ENCODE measurements around the gene STXBP6.

Gene STXBP6

DNA sequence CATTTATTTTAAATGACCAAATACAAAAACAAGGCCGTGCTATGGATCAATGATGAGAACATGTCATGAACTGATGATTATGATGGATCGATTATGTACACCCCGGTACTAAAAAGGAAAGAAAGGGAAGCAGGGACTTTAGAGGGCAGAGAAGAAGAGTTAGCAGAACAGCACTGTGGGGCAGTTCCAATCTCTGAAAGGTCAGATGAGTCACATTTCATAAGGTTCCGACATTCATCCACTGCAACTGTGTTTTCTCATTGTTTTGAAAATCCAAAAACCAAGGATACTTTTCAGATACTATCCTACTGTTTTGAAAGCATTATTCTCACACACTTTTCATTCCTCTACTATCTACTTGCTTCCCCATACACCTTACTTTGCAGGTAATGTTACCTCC is 169.3 kb downstream of the STXBP6 start:
- DNase-seq, result no peak

DNA sequence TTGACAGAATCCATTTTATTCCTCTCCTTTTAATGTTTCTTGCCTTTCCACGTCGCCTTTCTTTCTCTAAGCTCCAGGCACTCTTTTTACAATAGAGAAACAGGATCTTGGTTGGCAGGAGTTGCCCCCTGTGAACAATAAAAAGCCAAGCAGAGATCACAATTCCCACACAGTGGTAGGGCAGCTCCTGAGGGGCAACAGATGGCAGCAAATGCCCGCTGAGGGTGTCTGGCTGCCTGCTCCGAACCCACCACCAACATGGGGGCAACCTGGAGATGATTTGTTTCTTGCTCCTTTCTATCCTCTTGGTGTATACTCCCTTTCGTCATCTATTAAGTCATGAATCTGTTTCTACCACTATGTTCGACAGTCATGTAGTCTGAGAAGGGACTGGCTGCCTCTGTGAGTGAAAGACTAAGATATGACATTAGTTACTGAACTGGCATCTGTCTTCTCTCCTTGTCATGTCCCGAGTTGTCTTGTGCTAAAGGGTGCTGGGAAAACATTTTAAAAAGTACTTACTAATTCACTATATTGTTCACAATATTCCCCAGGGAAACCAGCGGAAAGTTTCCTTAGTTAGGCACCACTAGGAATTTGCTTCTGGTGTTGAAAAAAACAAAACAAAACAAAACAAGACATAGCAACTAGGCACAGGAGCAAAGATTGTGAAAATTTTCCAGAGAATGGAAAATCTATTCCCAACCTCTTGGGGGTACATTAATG is 170.1 kb downstream of the STXBP6 start:
- no peak for DNase-seq

DNA sequence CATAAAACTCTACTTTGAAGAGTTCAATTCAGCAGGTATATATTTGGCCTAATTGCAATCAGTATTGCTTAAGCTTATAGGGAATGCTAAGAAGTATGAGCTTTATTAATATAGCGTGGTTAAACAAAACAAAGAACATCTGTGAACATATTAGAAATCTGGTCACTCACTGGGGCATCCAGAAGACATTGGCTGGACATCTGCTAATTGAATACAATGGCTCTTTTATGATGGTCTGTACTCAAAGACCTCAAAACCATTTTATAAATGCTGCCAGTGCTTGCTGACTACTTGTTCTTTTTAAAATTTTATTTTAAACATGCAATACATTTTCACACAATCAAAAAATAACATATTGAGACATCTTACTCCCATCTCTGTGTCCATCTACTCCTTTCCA is 173.0 kb downstream of the STXBP6 start:
- DNase-seq, result no peak

DNA sequence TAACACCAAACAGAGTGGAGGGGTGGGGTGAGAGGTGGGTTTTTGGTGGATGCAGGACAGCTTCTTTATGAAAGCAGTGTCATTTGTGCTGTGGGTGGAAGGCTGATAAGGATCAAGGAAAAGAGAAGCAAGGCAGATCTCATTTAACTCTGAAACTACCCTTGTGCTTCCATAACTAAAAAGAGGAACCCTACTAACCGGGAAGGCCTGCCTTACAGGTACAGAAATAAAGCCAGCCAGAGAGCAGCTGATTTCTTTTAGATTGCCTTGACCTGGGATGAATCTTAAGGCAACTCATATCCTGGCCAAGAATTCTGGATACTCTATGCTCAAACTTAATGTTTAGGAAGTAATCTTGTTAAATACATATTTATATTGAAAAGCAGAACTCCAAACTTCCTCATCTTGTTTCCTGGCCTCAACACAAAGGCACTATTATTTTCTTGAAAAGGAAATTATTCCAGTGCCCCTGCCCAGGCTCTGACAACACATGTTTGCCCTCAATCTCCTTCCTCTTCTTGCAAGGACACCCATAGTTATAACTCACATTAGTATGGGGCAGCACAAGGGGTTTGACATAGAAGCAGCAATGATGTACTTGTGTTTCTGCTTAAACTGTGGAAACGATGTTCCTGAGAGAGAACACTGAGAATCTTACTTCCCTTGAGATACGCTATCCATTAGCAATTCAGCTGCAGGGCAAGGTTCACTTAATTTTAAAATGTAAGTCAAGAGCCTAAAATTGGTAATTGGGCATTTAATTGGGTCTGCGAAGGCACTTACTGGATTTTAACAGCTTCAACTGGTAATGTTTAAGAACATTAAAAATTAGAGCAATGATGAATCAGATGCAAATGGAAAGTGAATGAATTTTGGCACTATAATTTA is 173.7 kb downstream of the STXBP6 start:
- no peak for DNase-seq

DNA sequence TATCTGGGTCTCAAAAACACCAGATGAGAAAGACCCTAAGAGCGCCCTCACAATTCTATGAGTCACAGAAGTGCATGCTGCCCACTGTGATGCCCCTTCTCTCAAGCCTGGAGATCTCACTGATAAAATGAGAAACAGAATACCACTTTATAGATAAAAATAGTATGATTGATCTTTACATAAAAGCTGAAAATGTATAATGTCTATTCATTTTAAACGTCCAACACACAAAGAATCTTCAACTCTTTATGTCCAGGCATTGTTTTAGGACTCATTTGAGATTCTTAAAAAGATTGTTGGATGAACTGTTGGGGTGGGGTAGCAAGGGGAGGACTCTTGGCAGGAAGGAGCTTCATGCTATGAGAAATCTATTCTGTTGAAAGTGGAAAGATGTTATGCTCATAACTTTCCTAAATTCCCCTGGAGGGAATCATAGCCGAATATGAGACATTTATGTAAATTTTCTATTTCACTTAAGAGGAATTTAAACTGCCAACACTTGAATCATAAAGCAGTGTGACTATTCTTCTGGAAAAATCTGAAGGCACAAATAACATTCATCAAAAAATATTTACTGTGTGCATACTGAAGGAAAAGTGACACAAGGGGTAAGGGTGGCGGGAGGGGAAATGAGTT is 174.6 kb downstream of the STXBP6 start:
- DNase-seq, result no peak

DNA sequence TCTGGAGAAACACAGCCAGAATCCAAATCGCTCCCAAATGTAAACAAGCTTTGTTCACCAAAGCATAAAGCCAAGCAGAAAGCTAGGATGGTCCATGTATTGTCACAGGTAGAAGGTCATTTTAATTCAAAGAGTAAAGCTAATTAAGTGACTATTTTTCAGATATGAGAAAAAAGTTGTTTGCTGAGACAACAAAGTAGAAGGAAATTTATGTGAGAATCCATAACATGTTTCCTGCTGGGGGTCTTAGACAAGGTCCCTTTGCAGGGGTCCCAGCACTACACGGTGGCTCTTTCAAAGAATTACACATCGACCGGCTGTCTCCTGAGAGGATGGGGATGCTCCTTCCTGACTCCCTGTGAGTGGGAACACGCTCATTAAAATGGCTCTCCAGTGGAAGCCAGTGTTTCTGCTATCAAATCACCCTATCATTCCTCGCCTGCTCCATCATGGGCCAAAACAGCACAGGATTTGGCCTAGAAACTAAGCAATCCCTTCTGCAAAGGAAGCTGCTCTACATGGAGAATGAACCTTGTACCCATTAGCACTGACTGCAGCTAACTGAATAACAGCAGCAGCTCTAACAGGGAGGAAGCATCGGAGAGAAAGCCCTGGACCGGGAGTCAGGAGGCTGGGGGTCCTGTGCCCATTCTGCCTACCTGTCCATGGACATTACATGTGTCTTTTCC is 175.3 kb downstream of the STXBP6 start:
- DNase-seq, result no peak

DNA sequence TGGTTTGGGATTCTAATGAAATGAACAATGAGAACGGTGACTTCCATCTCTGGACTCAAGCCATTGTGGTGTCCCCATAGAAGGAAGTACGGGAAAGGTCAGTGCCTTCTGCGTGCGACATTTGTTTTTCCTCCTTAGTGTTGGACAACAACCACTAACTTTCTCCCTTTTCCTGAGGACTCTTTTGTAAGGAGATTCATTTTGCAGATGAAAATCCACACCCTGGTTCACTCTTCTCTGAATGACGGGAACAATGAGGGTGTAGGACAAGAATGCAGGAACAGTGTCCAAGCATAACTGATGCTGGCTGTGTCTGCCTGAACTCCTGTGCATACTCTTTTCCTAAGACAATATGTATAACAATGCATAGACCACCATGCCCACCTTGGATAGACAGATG is 176.4 kb downstream of the STXBP6 start:
- no peak for DNase-seq

DNA sequence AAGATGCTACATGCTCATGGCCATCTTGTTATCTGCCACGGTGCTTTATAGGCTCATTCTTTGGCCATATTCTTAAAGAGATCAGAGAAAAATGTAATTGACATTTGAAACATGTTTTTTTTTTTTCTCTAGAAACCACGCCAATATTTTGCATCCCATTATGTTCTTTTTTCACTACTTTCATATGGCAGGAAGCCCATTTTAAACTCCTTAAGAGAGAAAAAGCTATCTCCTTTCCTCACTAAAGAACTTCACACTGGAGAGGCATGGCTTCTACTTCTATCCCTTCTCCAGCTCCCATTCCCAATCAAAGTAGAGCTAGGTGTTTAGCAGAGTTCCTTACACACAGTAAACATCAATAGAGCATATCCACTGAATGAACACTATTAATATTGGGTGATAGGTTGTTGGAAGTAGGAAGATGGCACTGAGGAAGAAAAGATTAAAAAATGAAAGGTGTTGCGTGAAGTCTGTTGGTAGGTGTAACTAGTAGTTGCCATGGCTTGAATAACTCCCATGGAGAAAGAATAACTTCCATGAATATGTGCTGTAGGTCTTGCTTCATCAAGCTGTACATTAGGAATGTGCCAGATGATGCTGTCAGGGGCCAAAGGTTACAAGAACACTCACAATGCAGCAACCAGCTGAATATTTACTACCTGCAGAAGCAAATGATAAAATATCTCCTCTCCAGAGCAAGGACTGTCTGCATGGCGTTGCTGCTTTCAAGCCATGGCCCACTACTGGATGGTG is 178.8 kb downstream of the STXBP6 start:
- no peak for DNase-seq

DNA sequence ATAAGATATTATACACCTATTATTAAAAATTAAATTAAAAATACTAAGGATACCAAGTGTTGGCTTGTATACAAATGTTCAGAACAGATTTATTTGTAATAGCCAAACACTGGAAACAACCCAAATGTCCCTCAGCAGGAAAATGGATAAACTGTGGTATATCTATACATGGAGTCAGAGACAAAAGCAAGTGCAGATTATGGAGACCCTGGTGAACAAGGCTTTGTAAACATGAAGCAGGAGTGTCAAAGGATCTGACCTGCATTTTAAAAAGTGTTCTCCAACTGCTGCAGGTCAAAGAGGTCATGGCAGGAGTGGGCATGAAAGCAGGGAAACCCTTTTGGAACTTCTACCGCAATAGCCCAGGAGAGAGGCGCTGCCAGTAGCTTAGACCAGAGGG is 181.6 kb downstream of the STXBP6 start:
- DNase-seq, result no peak

DNA sequence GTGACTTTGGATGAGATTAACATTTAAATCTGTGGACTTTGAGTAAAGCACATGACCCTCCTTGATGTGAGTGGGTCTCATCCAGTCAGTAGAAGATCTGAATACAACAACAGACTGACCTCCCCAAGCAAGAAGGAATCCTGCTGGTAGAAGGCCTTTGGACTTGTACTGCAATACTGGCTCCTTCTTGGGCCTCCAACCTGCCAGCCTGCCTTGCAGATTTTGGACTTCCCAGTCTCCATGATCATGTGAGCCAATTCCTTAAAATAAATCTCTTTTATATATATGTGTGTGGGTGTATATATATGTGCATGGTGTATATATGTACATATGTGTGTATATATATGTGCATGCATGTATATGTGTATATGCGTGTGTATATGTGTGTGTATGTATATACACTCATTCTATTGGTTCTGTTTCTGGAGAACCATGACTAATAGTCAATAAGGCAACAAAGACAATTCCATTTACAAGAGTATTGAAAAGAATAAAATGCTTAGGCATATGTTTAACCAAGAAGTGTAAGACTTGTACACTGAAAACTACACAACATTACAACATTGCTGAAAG is 183.8 kb downstream of the STXBP6 start:
- DNase-seq, result no peak

DNA sequence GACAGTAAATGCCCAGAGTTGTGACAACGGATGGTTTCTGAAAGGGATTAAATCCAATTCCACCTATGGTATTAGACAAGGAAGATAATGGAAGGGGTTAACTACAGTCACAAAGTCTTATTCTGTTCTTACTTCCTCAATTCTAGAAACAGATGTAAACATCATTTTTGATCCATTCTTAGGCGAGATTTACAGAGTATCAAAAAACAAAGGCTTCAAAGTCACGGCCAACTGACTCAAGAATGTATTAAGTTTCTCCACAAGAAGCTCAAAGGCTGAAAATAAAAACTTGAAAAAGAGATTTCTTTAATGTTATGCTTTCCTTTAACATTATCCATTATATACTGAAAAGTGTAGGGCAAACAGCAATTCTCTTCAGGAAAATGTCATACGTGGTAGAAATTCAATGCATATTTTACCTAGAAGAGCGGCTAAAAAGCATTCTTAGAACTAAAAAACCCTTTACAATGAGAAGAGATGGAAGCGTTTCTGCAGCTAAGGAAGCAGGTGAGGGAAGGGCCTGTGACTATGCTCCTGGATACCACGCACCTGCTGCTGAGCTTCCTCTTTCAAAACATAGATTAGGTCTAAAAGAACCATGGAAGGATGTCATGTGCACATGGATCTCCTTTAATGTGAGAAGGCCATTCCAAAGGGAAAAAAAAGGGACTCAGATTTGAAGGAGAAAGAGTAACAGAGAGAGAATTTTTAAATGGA is 185.8 kb downstream of the STXBP6 start:
- DNase-seq, result no peak

DNA sequence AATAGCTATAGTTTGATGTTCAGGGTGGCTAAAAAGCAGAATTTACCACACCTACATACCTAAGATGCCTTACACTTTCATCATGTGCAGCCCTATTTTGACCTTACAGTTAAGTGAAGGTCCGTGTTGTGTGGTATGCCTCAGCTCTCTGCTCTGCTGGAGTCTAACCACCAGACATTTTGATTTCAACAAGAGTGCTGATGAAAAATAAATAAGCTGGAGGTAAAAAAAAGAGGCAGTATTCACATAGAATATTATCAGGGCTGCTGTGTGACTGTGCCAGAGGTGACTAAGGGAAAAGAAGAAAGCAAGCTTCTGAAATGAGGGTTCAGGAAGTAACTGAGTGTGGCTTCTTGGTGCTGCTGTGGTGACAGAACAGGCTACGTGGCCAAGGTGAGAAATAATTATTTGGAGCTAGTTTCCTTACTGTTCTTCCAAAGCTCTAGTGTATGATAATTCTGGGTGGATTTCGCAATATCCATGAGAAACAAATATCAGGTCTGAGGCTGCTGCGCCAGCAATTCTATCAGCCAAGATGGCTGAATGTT is 188.8 kb downstream of the STXBP6 start:
- DNase-seq, result no peak

DNA sequence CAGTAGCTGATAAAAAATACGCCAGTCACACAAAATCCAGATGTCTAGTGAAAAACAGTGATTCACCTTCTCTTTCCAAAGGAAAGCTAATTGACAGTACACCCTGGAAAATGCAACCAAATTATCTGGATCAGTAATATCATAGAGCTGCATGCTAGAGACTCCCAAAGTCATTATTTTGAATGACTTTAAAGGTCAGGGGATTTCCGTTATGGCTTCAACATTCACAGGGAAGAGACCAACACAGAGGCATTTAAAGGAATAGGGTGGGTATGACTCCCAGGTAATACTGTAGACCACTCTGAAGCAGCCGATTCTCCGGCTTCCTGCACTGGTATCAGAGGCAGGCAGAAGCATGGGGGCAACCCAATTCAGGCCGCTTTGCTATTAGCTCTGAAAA is 190.4 kb downstream of the STXBP6 start:
- DNase-seq, result no peak

DNA sequence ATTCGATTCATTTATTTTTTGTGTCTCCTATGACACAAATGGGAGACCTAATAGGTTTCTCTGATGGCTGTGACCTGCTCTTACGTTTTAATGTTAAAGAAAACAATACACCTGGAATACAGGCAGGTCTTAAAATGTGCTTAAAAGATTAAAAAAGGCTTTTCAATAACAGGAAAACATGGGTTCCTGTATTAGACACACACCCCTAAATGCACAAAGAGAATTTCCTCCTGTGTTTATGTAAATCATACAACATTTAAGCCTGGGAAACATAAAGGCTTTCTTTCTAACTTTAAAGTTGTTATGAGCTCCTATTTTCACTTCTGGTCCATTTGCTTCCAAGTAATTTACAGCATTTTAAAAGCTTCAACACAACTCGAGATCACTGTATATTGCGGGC is 191.3 kb downstream of the STXBP6 start:
- DNase-seq, result no peak

DNA sequence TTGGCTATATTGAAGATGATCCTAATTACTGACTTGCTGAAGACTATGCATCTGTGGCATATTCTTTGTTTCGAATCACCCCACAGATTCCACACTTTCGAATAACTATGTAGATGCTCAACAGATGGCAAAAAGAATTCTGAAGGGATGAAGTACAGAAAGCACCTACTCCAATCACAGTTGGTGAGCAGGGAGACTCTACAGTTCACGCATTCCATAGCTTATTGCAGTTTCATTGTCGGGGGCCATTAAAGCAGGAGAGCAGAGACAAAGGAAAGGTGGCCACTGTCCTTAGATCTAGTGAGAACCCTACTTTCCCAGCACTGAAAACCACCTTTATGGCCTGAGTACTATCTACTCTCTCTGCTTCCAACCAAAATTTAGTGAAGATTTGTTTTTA is 191.9 kb downstream of the STXBP6 start:
- DNase-seq, result no peak

DNA sequence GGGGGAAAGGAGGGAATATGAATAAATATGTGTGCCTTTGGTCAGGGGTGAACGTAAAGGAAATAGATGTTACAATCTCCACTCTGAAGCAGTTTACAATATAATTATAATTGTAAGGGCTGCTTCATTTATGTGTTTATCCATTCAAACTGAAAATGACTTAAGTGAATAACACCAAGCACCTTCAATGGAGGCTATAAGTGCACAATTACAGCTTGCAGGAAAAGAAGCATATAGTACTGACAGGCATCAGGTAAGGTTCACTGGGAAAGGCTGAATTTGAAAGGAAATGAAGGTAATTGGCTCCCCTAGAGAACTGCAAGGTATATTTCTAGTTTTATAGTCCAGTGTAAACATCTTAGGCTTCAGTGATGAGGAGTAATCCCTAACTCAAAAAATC is 192.7 kb downstream of the STXBP6 start:
- no peak for DNase-seq

DNA sequence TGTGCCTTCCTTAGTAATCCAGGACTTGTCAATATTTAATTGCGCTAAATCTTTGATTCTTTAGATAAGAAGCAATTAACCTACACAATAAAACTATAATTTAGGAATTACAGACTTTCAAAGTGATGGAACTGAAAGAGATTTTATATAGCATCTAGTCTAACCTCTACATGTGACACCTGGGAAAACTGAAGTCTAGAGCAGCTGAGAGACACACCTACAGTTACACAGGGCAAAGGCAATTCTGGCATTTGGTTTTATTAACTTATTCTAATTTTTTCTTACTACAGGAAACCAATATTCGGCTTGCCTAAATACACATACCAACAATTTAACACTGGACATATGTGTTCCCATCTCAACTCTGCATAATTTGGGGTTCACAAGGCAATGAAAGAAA is 196.5 kb downstream of the STXBP6 start:
- DNase-seq, result no peak

DNA sequence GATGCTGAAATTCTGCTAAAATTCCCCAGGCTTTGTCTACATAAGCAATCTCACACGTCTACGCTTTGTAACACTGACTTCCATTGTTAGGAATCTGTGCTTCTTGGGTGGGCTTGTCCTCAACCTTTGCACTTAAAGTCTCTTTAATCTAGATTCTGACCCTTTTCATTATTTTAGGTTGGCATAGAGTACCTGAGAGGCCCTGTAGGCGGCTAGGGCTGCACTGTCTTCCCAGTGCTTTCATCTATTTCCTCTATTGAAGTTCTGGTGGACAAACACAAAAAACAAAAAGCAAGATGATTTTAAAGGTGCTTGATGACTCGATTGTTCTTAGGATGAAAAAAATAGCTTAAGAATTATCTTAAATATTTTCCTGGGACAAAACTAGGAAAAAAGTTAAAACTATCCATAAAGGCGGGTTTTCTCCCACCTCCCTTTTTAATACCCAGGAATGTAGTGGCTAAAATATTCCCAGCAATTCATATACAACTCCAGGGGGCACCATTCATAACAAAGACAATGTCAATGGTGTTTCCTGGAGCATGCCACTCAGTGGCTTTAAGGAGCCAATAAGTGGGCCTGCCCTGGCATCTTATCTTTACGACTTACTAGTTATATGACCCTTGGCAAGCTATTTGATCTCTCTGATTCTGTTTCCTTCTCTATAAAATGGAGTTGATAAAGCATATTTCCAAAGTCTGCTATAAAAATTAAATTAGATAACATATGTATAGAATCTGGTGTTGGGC is 197.5 kb downstream of the STXBP6 start:
- DNase-seq, result no peak

DNA sequence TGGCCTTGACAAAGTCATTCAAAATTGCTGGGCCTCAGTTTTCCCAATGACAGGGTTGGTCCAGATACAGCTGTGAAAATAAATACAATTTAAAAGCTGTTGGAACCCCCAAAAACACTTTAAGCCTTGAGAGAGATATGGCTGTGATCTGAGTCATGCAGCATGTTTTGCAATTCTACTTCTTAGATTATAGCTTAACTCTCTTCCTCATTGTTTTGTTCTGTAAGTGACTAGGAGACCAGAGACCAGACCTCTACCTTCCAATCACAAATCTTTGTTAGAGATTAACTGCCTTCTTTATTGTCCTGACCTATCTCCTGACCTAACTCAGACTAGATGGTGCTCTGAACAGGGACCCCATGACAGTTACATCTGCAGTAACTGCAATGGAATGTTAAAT is 198.1 kb downstream of the STXBP6 start:
- DNase-seq, result no peak

DNA sequence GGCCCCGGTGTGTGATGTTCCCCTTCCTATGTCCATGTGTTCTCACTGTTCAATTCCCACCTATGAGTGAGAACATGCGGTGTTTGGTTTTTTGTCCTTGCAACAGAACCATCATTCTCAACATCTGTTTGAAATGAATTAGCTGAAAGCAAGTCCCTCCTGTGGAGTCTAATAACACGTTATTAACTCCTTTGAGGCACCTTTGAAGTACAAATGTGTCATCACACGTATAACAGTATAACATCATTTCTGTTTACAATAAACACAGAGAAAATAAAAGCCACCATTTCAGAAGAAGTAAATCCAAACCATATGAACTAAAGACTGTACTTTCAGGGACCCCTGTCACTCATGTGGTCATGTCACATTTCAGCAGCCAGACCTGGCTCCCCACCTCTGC is 198.5 kb downstream of the STXBP6 start:
- DNase-seq, result no peak
